Measurements from ENCODE around the gene CASTOR1.

Gene CASTOR1

DNA sequence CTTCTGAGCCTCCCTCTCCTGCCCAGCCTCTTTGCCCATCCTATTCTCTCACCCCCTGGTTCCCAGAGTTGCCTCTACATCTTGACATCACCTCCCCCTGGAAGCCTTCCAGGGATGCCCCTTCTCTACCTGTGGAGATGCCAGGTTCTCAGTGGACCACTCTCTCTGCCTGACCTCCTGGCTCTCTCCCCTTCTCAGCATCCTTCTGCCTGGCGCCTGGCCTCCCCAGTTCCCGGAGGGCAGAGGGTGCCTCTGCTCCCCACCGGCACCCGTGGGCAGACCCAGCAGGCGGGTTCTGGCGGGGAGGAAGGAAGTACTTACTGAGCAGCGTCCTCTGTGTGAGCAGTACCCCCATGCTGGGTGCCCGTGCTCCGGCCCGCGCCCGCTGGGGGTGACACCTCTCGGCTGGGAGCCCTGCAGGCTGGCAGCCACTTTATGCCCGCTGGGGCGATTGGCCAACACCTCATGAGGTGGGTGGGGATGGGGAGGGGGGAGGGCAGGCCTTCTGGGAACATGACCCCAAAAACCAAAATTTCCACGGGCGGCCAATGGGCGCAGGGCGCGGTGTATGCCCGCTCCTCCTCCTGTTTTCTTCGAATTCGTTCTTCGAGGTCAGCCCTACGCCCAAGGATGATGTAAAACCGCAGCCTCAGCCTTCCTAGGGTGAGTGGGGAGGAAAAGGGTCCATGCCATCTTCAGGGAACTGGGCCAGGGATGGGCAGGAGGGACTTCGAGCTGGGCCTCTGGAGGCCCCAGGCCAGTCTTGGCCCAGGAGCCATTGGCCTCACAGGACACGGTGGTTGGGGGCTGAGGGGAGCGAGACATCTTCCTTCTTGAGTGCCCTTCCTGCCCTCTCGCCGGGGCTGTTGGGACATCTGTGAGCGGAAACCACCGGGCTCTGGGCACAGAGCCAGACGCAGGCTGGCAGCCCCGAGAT, 22.6 kb downstream of the CASTOR1 start, which contains the start of gene OSM:
Gene OSM (minus strand): TSS at position 407 of the 937 bp plus-strand sequence. CDS start 52 bp downstream, at position 355.
- in situ Hi-C loops (cut with HindIII; ENCODE audit: low sequenced_read_pairs), result no loop called here
- no peak within 1 kb of the TSS for H3K4me3 ChIP-seq (ENCODE audit: low read depth, low read length)
- TF ChIP-seq, protein P1, sequence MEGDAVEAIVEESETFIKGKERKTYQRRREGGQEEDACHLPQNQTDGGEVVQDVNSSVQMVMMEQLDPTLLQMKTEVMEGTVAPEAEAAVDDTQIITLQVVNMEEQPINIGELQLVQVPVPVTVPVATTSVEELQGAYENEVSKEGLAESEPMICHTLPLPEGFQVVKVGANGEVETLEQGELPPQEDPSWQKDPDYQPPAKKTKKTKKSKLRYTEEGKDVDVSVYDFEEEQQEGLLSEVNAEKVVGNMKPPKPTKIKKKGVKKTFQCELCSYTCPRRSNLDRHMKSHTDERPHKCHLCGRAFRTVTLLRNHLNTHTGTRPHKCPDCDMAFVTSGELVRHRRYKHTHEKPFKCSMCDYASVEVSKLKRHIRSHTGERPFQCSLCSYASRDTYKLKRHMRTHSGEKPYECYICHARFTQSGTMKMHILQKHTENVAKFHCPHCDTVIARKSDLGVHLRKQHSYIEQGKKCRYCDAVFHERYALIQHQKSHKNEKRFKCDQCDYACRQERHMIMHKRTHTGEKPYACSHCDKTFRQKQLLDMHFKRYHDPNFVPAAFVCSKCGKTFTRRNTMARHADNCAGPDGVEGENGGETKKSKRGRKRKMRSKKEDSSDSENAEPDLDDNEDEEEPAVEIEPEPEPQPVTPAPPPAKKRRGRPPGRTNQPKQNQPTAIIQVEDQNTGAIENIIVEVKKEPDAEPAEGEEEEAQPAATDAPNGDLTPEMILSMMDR (IDR thresholded peaks at IDR 0.05; ENCODE audit: low read depth, low read length, missing control alignments), result no peak
- DNase-seq (ENCODE audit: low read depth), result no peak

DNA sequence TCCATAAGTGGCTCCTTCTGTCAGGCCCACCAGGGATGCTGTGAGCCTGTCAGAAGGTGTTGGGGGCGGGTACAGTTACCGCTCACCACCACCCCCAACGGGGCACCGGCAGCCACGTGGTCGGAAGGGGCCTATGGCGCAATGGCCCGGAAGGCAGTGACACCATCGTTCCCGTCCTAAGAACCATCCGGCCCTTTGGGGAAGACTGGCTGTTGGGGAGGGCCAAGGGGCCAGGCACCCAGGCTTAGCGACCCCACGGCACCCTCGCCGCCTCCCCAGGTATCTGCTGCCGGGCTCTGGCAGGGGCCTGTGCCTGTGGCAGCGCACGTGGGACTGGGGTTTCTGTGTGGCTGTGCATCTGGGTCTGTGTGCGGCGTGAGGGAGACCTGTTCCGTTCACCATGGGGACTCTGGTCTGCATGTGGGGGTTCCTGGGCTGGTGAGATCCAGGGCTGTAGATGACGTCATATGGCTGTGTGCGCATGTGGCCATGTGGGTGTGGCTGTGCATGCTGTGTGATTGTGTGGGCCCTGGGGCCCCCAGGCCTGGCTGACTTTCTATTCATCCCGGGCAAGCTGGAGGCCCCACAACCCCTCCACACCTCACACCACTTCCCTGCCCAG, 23.4 kb downstream of the CASTOR1 start:
- H3K4me3 ChIP-seq (ENCODE audit: low read depth, low read length), result no peak overlapping the region
- in situ Hi-C loops (cut with HindIII; ENCODE audit: low sequenced_read_pairs), result no loop called here
- TF ChIP-seq, protein P1 (IDR thresholded peaks at IDR 0.05; ENCODE audit: low read depth, low read length, missing control alignments), result no peak
- no peak for DNase-seq (ENCODE audit: low read depth)

DNA sequence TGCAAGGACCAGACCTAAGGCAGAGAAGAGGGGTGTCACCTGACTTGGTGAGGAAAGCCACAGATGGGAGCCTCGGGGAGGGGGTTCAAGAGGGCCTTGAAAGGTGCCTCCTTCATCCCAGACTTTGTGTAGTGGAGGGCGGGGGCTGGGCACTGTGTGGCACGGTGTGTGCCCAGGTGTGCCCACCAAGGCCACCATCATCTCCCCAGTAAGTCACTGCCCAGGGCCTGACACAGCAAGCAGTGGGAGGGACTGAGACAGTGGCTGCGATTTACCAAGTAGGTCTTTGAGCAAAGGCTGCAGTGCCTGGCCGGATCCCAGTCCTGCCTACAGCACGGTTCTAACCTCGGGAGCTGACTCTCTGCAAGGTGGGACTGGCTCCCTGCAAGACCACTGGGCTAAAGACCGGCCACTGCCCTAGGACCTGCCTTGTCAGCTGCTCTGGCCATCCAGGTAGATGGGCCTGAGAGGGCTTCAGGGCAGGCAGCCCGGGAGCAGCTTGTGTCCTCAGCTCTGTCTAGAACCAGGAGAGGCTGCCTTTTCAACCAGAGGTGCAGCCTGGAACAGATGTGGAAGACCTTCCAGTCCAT, 24.1 kb downstream of the CASTOR1 start:
- in situ Hi-C loops (cut with HindIII; ENCODE audit: low sequenced_read_pairs), result no loop called here
- H3K4me3 ChIP-seq (ENCODE audit: low read depth, low read length), result no peak overlapping the region
- TF ChIP-seq, protein P1 (IDR thresholded peaks at IDR 0.05; ENCODE audit: low read depth, low read length, missing control alignments), result no peak

DNA sequence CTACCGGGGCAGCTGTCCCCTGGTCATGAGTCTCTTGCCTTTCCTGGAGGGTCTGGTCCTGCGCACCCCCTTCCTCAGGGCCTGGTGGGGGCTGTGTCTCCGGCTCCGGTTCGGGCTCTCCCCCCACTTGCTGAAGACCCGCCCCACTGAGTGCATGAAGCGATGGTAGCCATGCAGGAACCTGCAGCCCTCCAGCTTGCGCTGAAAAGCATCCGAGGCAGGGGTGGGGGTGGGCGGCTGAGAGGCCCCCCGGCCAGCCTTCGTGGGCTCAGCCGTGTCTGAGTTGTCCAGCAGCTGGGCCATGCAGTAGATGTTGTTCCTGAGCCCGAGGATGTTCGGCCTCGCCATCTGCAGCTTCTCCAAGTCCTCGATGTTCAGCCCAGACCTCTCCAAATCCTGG, 25.4 kb downstream of the CASTOR1 start:
- no peak overlapping the region for H3K4me3 ChIP-seq (ENCODE audit: low read depth, low read length)
- in situ Hi-C loops (cut with HindIII; ENCODE audit: low sequenced_read_pairs), result no loop called here
- TF ChIP-seq, protein P1 (IDR thresholded peaks at IDR 0.05; ENCODE audit: low read depth, low read length, missing control alignments), result no peak
- no peak for DNase-seq (ENCODE audit: low read depth)

More for the DNA sequence above, 24.1 kb downstream of the CASTOR1 start:
- DNase-seq (ENCODE audit: low read depth), result no peak

DNA sequence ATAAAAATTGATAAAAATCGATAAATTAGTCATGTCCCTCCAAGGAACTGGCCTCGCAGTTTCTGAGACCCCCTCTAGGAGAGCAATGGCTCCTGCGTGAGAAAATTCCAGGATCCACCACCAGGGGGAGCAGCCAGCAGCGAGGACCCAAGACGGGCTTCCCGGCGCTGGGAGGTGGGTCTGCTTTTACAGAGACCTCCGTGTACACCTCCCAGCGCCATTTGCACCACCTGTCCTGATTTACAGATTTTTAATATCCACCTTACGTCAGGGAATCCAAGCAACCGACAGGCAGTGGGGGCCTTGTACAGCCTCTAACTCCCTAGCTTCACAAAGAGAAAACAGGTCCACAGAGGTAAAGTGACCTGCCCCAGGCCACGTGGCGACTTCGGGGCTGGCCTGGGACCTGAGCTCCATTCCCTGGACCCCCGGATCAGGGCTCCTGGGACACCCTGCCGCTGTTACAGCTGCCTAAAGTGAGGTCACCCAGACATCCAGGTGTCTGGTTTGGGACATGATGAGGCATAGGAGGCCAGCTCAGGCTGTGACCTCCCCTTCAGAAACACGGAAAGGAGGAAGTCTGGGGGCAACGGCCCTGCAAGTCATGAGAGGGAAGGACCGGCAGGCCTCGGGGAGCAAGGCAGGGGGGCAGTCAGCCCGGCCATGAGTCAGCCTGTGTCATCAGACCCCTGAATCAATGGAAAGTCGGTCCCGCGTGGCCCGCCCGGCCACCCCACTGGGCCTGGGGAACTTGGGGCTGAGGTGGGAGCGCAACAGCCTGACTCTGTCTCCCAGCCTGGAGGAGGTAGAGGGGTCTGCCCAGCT, 26.2 kb downstream of the CASTOR1 start:
- no peak for DNase-seq (ENCODE audit: low read depth)
- in situ Hi-C loops (cut with HindIII; ENCODE audit: low sequenced_read_pairs), result no loop called here
- TF ChIP-seq, protein P1 (IDR thresholded peaks at IDR 0.05; ENCODE audit: low read depth, low read length, missing control alignments), result peak; percentile 96
- no peak overlapping the region for H3K4me3 ChIP-seq (ENCODE audit: low read depth, low read length)

DNA sequence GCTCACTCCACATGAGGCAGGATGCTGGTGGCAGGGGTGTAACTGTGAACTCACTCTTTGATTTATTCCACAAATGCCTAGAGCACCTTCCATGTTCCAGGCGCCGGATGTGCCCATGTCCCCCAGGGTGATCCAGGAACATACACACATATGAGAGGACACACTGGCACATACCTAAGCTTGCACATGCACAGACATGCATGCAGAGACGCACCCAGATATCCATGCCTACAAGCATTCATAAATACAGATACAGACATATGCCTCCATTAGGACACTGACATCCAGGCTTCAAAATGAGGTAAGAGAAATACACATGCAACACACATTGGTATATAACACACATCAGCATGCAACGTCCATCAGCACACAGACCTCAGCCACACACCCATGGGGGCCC, 27.2 kb downstream of the CASTOR1 start:
- in situ Hi-C loops (cut with HindIII; ENCODE audit: low sequenced_read_pairs), result no loop called here
- TF ChIP-seq, protein P1 (IDR thresholded peaks at IDR 0.05; ENCODE audit: low read depth, low read length, missing control alignments), result no peak
- no peak overlapping the region for H3K4me3 ChIP-seq (ENCODE audit: low read depth, low read length)
- no peak for DNase-seq (ENCODE audit: low read depth)

All from astrocyte of the cerebellum (primary cell).